T-helper 1 cell treated with Interleukin-12 subunit alpha and Interleukin-12 subunit beta and Interleukin-4 antibody, amounts not matched to agents 30 ng/mL and 1 ng/mL, for 36 hours (primary cell): Measurements from ENCODE around the gene HLA-DQB2. TPM values are rescaled to one million over a fixed set of nuclear protein-coding genes. Genes with fewer than 3 reads are reported as not detected.
"Not testable (repeated sequence)": the region's sequence is repeated elsewhere in the genome, so short reads cannot be mapped to it uniquely, and the experiment has no call there.

Experiments
- intact Hi-C: fragments of 100-400 bp; cut with micrococcal nuclease; formaldehyde crosslinking; loops from one replicate; pipeline ENCODE4 v1.15.1; 2024
- total RNA-seq: library from RNA; stranded (reverse); gene quantifications from 2 replicates; pipeline ENCODE4 v1.2.3, GENCODE V29; 2022

HLA-DQB2 gene
- total RNA-seq, 1 donor from 2014 or later, result 7.1 TPM

- intact Hi-C loops, result no loop called here
Observed at GRCh38 chr6:32752580-32752979, 10.8 kb downstream of the HLA-DQB2 start.

DNA sequence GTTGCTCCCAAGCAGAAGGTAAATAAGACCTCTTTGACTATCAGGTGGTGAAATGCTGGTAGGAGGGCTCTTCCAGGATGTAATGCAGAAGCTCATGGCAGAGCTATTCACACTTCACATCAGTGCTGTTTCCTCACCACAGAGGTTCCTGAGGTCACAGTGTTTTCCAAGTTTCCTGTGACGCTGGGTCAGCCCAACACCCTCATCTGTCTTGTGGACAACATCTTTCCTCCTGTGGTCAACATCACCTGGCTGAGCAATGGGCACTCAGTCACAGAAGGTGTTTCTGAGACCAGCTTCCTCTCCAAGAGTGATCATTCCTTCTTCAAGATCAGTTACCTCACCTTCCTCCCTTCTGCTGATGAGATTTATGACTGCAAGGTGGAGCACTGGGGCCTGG is 17.7 kb downstream of the HLA-DQB2 start:
- intact Hi-C loops, result not testable (repeated sequence)

DNA sequence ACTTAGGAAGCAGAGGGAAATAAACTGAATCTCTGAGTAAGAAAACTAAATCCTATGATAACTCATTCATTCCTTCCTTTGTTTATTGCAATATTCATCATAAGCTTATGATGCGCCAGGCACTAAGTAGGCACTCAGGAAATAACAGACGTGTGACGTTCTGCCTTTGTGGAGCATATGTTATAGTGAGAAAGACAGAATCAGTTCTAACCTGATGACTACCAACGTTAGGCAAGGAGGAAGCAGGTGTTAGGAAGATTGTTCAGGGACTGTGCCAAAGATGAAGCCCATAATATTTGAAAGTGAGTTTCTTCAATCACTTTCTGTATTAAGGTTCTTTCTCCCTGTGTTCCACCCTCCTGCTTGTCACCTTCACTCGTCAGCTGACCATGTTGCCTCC is 18.6 kb downstream of the HLA-DQB2 start:
- intact Hi-C loops, result no loop called here

DNA sequence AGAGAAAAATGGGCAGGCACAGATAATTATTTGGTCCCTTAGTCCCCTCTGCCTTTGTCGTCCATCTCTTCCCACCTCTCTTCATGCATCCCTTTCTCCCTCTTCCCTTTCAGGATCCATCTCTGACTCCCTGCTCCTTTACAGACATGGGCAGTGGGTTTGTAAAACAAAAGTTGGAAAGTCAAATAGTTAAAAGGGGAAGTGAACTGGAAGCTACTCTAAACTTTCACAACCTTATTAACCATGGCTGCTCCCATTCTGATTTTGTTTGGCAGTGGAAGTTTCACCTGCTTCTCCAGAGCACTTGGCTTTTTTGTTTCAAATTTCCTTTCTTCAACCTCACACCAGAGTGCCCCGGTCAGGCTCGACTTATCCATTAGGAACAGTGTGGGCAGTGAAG is 21.0 kb downstream of the HLA-DQB2 start:
- intact Hi-C loops, result no loop called here

GRCh38 chr6:32741031-32741960 is 22.0 kb downstream of the HLA-DQB2 start, which contains the start of gene HLA-DQA2:
Gene HLA-DQA2 (plus strand): TSS chr6:32741391. CDS start chr6:32741444, 53 bp downstream.
- intact Hi-C loops, result no loop called here

GRCh38 chr6:32738126-32738525 is 25.2 kb downstream of the HLA-DQB2 start:
- intact Hi-C loops, result no loop called here

DNA sequence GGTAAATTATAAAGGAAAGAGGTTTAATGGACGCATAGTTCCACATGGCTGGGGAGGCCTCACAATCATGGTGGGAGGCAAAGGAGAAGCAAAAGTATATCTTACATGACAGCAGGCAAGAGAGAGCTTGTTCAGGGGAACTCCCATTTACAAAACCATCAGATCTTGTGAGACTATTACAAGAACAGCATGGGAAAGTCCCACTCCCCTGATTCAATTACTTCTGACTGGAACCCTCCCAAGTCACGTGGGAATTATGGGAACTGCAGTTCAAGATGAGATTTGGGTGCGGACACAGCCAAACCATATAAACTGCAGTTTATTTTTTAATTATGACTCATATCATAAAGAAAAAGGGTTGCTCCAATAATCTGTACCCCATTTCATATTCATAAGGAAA is 44.5 kb downstream of the HLA-DQB2 start:
- intact Hi-C loops, result no loop called here

DNA sequence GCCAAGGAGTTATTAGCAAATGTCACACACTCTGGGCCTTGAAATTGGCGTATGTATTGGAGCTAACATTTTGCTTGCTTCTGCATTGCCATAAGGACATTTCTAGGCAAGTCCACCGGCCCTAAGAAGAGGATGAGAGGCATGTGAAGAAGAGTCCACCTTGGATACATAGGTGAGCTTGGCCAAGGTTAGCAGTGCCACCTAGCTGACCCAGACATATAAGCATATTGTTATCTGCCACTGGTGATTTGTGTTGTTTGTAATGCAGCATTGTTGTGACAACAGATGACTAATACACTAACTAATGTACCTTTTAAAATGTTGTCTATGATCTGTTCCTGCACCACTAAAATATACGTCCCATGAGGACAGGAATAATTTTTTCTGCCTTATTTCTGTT is 46.9 kb downstream of the HLA-DQB2 start:
- intact Hi-C loops, result no loop called here

DNA sequence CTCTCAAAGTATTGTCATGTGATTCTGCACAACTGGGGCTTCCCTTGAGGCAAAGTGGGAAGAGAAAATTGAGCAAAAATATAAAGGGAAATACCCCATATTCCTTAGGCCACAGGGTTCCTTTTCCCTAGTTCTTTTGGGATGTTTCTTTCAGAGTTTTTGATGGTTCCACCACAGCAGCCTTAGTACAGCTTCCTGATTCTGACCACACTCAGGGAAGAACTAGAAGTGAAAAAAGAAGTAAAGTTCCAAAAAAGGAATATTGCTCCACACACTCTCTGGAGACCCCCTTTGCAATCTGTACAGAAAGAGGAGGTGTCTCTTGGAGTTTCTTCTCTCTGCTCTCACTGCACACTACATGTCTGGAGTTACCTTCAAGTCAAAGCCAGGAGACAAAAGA is 50.1 kb downstream of the HLA-DQB2 start:
- intact Hi-C loops, result no loop called here

GRCh38 chr6:32709625-32710024 is 53.7 kb downstream of the HLA-DQB2 start:
- intact Hi-C loops, result loop anchor here (10.0 kb wide), 1 partner anchor 465 kb away; no protein-coding TSS in a partner anchor

Other genes with a start within 250 kb of the HLA-DQB2 start
- 80.1 and 94.3 TPM in 2 replicates for gene HLA-DRB5, start 233.2 kb downstream of the HLA-DQB2 start, total RNA-seq
- gene HLA-DRB1, start 173.7 kb downstream of the HLA-DQB2 start, total RNA-seq, result 170 and 173 TPM in 2 replicates
- 89.6 and 89.7 TPM in 2 replicates for gene HLA-DQA1, start 126.1 kb downstream of the HLA-DQB2 start, total RNA-seq
- 20.1 and 27.5 TPM in 2 replicates for gene HLA-DQB1, start 96.9 kb downstream of the HLA-DQB2 start, total RNA-seq
- 13.2 and 14.4 TPM in 2 replicates for gene HLA-DQA2, start 22.1 kb downstream of the HLA-DQB2 start, total RNA-seq
- gene HLA-DOB, start 53.5 kb upstream of the HLA-DQB2 start, total RNA-seq, result 7.3 and 8.1 TPM in 2 replicates
- 245 and 250 TPM in 2 replicates for gene TAP2, start 75.2 kb upstream of the HLA-DQB2 start, total RNA-seq
- 408 and 410 TPM in 2 replicates for gene PSMB8, start 80.5 kb upstream of the HLA-DQB2 start, total RNA-seq
- 506 and 509 TPM in 2 replicates for gene TAP1, start 90.2 kb upstream of the HLA-DQB2 start, total RNA-seq
- 423 and 424 TPM in 2 replicates for gene PSMB9, start 90.7 kb upstream of the HLA-DQB2 start, total RNA-seq
- 15.9 and 19.2 TPM in 2 replicates for gene HLA-DMB, start 177.5 kb upstream of the HLA-DQB2 start, total RNA-seq
- 49.5 and 58.5 TPM in 2 replicates for gene HLA-DMA, start 189.6 kb upstream of the HLA-DQB2 start, total RNA-seq
- gene BRD2, start 205.1 kb upstream of the HLA-DQB2 start, total RNA-seq, result 313 and 336 TPM in 2 replicates
- gene HLA-DOA, start 246.1 kb upstream of the HLA-DQB2 start, total RNA-seq, result 5.8 and 8.4 TPM in 2 replicates